HCT116 (cell line): Measurements from ENCODE around the gene CLEC16A.

Experiments used
- CBX3 ChIP-seq: IDR thresholded peaks from 2 replicates; pipeline ENCODE4 v1.6.1; 2012; ENCODE audit warnings: low read depth
- CEBPB ChIP-seq: IDR thresholded peaks from 2 replicates; pipeline ENCODE4 v1.6.1; 2012; ENCODE audit warnings: low read depth
- EGR1 ChIP-seq: IDR thresholded peaks from 2 replicates; pipeline ENCODE4 v1.6.1; 2012; ENCODE audit warnings: low read depth
- EZH2 ChIP-seq: fragments of 200-600 bp; sonication (generic); IDR thresholded peaks from 2 replicates; pipeline ENCODE4 v1.6.1; 2017; ENCODE audit warnings: antibody characterized with exemption, mixed run types
- EZH2phosphoT487 ChIP-seq: fragments of 200-600 bp; IDR thresholded peaks from 2 replicates; pipeline ENCODE4 v1.6.1; 2018; ENCODE audit warnings: antibody characterized with exemption, borderline replicate concordance
- POLR2A ChIP-seq: IDR thresholded peaks from 2 replicates; pipeline ENCODE4 v1.7.0; 2011; ENCODE audit warnings: borderline replicate concordance; ENCODE audit not compliant: insufficient read depth, insufficient read length; ENCODE audit errors: extremely low read depth
- TF ChIP-seq, protein P1 (sequence below), 3 experiments: fragments of 200-600 bp in 1 of 3; sonication (generic) in 1 of 3; IDR thresholded peaks in 2 of 3; conservative IDR thresholded peaks in 1 of 3; 2 replicates each; pipeline ENCODE4 v1.5.1; 2012 to 2017; ENCODE audit warnings: low read depth in 2 of 3, low read length in 2 of 3, antibody characterized with exemption in 1 of 3, borderline replicate concordance in 1 of 3, control low read depth in 1 of 3, mild to moderate bottlenecking in 1 of 3, mixed read lengths in 1 of 3, mixed run types in 1 of 3, moderate library complexity in 1 of 3; ENCODE audit not compliant: insufficient read depth in 1 of 3
- TF ChIP-seq, protein P2 (sequence below): IDR thresholded peaks from 2 replicates; pipeline ENCODE4 v1.6.1; 2012; ENCODE audit warnings: low read depth

DNA sequence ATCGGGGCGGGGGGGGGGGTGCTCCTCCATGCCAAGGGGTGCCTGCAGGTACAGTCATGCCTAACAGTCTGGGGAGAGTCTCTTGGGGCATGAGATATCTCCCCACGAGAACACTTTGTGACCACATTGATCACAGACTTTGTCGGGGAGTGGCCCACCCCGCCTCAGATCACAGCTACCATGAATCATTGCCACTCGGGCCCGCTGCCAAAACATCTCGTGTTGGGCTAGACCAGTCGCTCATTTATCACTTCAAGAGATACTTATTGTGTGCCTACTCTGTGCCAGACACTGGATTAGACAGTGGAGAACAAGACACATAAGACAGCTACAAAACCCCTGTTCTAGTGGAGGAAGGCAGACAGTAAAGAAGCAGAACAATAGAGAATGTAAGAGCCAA is 72.6 kb downstream of the CLEC16A start:
- TF ChIP-seq, protein P1, sequence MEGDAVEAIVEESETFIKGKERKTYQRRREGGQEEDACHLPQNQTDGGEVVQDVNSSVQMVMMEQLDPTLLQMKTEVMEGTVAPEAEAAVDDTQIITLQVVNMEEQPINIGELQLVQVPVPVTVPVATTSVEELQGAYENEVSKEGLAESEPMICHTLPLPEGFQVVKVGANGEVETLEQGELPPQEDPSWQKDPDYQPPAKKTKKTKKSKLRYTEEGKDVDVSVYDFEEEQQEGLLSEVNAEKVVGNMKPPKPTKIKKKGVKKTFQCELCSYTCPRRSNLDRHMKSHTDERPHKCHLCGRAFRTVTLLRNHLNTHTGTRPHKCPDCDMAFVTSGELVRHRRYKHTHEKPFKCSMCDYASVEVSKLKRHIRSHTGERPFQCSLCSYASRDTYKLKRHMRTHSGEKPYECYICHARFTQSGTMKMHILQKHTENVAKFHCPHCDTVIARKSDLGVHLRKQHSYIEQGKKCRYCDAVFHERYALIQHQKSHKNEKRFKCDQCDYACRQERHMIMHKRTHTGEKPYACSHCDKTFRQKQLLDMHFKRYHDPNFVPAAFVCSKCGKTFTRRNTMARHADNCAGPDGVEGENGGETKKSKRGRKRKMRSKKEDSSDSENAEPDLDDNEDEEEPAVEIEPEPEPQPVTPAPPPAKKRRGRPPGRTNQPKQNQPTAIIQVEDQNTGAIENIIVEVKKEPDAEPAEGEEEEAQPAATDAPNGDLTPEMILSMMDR (IDR thresholded peaks at IDR 0.05 in 2 of 3, conservative IDR thresholded peaks at IDR 0.05 in 1 of 3; ENCODE audit: borderline replicate concordance in 1 of 3, insufficient read depth in 1 of 3, low read depth in 2 of 3, low read length in 2 of 3): no peak
- TF ChIP-seq POLR2A: no peak
- TF ChIP-seq, protein P2, sequence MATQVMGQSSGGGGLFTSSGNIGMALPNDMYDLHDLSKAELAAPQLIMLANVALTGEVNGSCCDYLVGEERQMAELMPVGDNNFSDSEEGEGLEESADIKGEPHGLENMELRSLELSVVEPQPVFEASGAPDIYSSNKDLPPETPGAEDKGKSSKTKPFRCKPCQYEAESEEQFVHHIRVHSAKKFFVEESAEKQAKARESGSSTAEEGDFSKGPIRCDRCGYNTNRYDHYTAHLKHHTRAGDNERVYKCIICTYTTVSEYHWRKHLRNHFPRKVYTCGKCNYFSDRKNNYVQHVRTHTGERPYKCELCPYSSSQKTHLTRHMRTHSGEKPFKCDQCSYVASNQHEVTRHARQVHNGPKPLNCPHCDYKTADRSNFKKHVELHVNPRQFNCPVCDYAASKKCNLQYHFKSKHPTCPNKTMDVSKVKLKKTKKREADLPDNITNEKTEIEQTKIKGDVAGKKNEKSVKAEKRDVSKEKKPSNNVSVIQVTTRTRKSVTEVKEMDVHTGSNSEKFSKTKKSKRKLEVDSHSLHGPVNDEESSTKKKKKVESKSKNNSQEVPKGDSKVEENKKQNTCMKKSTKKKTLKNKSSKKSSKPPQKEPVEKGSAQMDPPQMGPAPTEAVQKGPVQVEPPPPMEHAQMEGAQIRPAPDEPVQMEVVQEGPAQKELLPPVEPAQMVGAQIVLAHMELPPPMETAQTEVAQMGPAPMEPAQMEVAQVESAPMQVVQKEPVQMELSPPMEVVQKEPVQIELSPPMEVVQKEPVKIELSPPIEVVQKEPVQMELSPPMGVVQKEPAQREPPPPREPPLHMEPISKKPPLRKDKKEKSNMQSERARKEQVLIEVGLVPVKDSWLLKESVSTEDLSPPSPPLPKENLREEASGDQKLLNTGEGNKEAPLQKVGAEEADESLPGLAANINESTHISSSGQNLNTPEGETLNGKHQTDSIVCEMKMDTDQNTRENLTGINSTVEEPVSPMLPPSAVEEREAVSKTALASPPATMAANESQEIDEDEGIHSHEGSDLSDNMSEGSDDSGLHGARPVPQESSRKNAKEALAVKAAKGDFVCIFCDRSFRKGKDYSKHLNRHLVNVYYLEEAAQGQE: no peak
- no peak for TF ChIP-seq EZH2phosphoT487
- no peak for TF ChIP-seq CEBPB
- TF ChIP-seq CBX3: peak; percentile 31; the same call in 1 of the 2 replicates
- TF ChIP-seq EZH2: no peak
- no peak for TF ChIP-seq EGR1
